GM18867 (cell line): ENCODE data around the gene MGAT4C.

Experiments used
- ATAC-seq: cut with Tn5 transposase; IDR thresholded peaks from one replicate; pipeline ENCODE4 v1.9.1; 2021; ENCODE audit warnings: mild to moderate bottlenecking, moderate library complexity; ENCODE audit not compliant: unreplicated experiment

The MGAT4C gene

DNA sequence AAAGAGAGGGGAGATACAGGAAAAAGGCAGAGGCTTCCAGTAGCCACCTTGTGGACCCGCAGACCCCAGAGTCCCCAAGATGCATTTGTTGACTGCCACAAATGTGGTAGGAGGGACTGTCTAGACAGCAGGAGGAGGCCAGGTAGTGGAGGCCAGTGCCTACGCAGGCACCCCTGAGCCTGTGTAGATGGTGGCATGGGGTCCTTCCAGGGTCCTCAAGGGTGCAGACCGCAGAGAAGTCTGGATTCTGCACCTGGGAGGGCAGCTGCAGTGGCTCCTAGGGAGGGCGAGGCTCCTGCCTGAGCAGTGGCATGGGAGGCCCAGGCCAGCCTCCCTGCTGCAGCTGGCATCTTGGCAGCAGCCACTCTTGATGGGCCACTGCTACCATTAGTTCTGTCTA is 262.4 kb downstream of the MGAT4C start:
- no peak for ATAC-seq

DNA sequence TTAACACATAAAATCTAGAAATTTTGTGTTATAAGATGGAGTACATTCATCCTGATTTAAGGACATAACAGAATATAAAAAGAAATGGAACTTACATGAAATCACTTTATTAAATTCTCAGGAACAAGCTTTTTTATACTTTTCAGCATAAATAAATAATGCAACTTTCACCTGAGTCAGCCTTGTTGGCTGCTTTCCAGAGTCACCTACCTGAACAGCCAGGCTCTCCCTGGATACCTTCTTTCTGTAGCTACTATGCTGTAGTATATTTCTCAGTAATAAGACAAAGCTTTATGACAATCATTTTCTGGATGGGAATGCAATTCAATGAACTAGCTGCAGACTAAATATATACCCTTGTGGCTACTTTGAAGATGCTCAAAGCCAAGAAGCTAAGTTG is 270.2 kb downstream of the MGAT4C start:
- no peak for ATAC-seq

DNA sequence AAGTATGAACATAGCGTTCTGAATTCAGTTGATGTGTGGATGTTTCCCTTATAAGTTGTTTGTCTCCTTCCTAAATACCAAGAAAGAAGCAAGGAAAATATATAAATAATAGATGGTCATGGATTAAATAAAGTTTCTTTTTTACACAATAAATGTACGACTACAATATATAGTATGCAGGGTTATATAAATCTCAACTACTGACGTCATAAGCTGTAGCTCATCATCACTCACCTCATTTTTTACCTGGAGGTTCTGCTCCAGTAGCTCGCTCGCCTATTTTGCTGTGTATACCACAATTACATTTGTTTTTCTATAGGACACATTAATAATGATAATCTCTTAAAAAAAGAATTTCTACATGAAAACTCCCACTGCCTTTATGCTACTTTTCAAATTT is 272.6 kb downstream of the MGAT4C start:
- ATAC-seq = no peak

DNA sequence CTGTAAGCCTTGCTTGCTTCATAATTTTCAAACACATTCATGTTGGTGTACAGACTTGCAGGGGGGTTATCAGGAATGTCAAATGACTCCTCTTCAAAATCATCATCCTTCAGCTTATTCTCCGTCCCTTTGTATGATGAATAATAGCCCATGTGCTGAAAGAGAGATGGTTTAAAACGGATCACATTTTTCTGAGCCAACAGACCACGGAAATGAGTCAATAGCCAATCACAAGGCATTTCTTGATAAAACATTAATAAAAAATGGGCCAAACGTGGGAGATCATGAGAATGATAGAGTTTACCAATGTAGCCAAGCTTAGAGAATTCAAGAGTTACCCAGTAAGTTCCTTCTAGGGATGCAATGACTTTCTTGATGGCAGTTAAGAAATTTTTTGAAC is 276.6 kb downstream of the MGAT4C start:
- ATAC-seq = no peak

DNA sequence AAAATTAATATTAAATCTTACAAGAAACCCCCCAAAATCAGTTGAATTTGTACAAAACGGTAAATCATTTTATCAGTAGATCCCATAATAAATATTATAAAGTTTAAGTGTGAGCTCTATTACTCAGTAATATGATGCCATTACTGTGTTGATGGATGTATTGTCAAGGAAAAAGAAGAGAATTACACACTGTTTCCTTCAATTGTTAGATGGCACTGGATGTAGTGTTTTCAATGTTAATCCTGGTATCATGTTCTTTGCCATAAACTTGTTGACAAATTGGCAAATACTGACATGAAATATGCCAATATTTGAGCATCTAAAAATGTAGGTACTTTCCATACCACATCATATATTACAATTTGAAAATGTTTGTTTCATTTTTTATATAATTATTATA is 280.5 kb downstream of the MGAT4C start:
- no peak for ATAC-seq

DNA sequence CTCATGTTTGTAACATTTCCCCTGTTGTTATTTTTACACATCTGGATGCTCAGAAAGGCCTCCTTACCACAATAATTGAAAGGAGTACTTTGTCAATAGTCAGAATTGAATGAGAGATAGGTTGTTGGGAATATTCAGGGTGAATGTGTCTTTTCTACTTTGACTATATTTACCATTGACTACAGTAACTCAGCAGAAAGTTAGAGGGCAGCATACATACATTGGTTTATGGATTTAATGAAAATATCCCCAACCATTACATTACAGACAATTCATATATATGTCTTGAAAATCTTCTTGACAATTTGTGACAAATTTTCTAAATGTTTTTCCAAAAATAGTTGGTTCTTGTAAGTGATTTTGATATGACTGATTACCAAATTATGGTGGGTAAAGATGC is 284.4 kb downstream of the MGAT4C start:
- ATAC-seq = no peak

DNA sequence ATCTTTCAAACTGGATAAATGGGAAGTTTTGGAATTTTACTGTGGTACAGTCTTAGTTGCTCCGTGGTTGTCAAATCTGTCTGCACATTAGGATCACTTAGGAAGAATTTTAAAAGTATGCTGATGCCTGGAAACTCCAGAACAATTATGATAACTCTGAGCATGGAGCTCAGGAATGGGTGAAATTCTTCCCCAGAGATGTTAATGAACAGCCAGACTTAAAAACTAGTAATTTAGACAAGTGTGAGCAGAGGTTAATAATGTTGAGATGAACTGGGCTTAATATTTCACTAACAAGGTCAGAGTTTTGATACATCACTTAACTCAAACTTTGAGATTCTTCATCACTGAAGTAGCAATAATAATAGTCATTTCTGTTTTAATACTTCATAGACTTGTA is 287.6 kb downstream of the MGAT4C start:
- ATAC-seq = no peak

DNA sequence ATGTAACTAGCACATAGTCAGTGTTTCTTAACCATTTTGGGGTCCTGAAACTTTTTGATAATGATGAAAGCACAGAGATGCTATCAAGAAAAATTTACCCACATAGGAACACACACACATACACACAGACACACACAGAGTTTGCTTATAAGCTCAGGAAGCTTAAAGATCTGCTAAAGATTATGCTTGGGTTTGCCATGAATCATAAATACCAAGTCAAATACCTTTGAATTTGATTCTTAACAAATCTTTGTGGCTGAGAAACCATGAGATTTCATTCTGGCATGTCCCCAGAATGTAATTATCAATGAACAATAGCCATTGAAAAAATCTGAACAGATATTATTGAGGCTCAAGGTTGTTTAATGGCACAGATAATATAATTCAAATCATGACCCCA is 292.9 kb downstream of the MGAT4C start:
- ATAC-seq = no peak

DNA sequence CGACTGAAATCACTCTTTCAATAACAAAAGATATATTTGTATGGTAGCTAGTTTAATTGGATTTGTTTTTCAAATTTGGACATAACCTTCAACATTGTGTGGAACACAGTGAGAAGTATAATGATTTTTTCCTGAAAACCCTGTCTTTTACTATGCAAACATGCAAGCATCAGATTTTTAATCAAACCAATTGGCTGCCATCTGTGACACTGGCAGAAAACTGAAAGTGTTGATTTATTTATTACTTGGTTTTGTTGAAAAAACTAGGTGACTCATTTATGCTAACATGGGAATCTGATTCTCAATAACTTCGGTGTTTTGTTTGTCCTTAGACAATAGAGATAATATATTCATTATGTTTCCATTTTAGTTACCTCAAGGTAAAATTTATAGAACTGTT is 300.1 kb downstream of the MGAT4C start:
- no peak for ATAC-seq

DNA sequence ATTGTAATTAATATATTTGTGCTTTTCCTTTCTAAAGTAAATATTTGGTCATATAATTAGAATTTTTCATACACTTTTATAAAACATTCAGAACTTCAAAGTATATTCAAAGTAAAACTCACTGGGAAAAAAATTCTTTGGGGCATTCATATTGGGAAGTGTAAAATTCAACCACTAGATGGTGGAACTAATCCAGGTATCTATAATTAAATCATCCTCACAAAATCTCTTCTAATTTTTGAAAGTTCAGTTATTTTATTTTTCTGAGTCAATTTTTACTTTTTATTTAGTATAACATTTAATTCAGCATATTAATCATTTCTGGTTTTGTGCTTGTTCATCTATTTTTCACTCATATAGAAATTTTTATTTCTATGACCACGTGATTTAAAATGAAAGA is 301.1 kb downstream of the MGAT4C start:
- ATAC-seq = no peak

DNA sequence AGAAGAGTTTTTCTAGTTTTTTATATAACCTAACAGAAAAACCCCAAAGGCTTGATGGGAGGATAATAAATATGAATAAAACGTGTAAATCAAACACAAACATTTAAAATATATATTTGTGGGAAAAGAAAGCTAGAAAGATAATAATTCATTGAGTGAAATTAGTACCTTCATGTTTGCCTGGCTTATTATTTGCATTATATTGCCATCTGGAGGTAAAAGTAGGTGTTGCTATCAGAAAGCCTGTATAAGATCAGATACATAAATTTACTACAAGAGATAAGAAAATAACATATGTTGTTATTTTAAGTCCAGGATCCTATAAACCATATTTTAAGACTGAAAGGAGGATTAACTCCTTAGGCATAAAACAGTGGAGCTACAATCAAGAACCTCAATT is 304.4 kb downstream of the MGAT4C start:
- no peak for ATAC-seq

DNA sequence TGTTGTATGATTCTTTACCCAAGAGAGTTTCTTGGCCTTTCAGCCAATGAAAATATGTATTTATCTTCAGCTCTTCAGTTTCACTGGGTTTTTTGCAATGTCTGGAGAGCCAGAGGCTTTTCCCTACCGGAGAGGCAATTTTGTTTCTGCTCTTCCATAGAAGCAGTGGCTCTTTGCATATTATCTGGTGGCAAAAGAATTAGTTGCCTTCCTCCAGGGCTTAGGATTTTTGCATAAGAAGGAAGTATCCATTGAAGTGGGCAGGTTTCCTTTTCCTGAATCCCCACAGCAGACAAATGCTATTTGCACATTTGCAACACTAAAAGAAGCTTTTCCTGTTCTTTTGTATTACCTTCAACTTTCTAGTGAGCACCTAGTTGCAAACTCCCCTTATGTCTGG is 306.9 kb downstream of the MGAT4C start:
- ATAC-seq = no peak

DNA sequence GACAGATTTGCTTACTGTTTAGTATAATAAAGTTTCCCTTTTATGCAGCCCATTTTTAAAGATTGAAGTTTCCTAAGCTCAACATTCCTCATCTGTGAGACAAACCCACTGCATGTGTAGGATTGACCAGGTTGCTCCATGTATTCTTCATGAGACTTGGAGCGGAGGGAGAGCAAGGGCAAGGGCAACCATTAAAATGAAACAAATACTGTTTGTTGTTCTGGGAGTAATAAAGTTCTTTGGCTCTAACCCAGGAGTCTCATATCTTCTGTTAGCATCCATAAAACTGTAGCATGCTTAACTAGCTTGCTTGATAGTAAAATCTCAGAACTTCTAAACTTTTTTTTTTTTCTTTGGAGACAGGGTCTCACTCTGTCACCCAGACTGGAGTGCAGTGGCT is 307.9 kb downstream of the MGAT4C start:
- ATAC-seq = no peak

DNA sequence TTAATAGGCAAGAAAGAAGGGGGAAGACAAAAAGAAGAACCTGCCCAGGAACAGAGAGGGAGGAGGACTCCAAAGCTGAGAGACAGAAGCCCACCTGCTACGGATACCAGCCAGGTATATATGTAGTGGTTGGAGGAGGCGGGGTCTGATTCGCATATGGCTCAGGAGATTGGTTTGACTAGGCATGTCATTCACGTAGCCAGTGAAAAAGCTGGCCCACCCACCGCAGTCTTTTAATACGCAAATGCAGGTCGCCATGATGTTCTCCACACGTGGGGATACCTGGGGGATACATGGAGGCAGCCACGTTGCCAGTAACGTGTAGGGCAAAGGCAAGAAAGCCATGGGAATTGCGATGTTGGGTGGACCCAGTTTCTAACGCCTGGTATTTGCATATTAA is 308.9 kb downstream of the MGAT4C start:
- ATAC-seq = no peak

DNA sequence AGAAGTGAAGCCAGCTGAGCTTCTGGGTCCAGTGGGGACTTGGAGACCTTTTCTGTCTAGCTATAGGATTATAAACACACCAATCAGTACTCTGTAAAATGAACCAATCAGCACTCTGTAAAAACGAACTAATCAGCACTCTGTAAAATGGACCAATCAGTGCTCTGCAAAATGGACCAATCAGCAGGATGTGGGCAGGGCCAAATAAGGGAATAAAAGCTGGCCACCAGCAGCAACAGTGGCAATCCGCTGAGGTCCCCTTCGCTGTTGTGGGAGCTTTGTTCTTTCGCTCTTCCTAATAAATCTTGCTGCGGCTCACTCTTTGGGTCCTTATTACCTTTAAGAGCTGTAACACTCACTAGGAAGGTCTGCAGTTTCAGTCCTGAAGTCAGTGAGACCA is 309.8 kb downstream of the MGAT4C start:
- no peak for ATAC-seq

DNA sequence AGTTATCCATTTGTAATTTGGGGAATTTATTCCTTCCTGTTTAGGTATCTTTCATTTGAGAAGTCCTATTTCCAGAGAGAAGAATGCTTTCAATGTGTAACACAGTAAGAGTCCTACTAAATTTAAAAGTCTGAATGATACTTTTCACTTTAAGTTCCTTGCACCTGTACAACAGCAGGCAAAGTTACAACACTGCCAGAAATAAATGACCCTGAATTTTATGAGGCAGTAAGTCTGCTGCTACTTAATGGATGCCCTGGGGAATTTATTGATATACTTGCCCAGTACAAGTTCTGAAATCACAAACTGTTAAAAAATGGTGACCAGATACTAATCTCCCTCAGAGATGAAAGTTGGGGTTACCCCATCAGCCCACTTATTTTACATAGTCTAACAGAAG is 329.0 kb downstream of the MGAT4C start:
- no peak for ATAC-seq

DNA sequence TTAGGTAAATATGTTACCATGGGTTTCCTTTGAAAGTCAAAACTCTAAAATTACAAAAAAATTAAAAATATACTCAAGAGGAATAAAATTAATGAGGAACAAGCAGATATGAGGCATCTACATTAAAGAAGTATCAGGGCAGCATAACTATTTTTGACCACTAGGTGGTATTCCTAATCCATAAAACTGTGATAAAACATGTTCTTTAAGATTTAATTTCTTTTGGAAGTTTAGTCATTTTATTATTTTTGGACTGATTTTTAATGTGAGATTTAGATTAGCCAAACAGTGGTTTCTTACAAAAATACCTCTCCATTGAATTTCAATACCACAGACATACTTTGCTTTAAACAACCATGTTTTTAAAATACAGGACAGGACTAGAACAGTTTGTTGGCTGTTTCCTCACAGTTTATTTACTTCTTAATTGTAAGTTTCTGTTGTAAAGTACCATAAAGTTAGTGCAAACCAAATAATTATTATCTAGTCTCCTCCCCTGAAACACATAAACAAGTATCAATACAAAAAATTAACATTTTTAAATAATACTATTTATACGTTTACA is 332.3 kb downstream of the MGAT4C start:
- peak; percentile 41 for ATAC-seq

DNA sequence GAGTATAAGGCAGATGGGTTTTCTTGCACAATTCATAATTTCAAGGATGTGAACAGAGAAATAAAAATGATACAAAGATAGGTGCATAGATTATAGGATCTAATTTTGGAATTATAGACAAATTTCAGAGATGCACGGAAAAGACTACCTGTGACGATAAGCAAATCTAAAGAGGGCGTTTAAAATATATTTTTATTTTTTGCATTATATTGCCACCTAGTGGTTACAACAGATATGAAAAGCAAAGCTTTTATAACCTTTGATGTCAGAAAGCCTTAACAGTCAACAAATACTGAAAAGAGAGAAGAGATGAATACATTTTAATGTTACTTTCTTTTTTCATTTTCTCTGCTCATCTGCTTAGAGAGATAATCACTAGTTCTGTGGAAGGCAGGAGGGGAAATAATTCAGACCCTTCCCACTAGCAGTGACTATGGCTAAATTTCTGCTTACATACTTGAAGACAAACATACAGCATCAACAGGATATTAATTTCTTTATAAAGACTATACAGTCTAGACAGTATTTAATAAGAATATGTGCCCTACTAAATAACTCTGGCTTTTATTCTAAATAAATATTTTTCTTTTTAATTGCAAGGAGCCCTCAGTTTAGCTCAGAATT is 335.8 kb downstream of the MGAT4C start:
- ATAC-seq = peak; percentile 71
